MCF 10A (cell line): Measurements from ENCODE around the gene GSTO2. TPM values are rescaled to one million over a fixed set of nuclear protein-coding genes. Genes with fewer than 3 reads are reported as not detected.
"Not testable (repeated sequence)": the region's sequence is repeated elsewhere in the genome, so short reads cannot be mapped to it uniquely, and the experiment has no call there.

Experiments
- BruUV-seq: library from RNA; stranded (reverse); fragments of 400-500 nt; replicated peaks from 2 replicates; lab custom pipeline; 2021; lab: Mats Ljungman, UMichigan
- CTCF ChIA-PET: fragments of 300-600 bp; sonication (Branson Sonifier 250); formaldehyde crosslinking; extraction: SDS; loops from one replicate; lab custom pipeline; 2021; ENCODE audit warnings: antibody characterized with exemption, inconsistent platforms; lab: Yijun Ruan, JAX
- POLR2A ChIA-PET: fragments of 300-600, 350-650 bp; sonication (Branson Sonifier 250); formaldehyde crosslinking; extraction: SDS; loops from one replicate; lab custom pipeline; 2020; ENCODE audit warnings: antibody characterized with exemption, inconsistent platforms; lab: Yijun Ruan, JAX
- DNase-seq: peaks from one replicate; pipeline ENCODE4 v3.0.0-alpha.2; 2018; ENCODE audit not compliant: unreplicated experiment
- H3K27ac Mint-ChIP-seq: one replicate; pipeline ENCODE4 v1.8.0; 2022; ENCODE audit warnings: mild to moderate bottlenecking, low read depth, mixed read lengths; ENCODE audit not compliant: unreplicated experiment
- H3K27me3 Mint-ChIP-seq: one replicate; pipeline ENCODE4 v1.8.0; 2022; ENCODE audit warnings: mixed read lengths; ENCODE audit not compliant: insufficient read depth, unreplicated experiment
- H3K36me3 Mint-ChIP-seq: one replicate; pipeline ENCODE4 v1.8.0; 2022; ENCODE audit warnings: mild to moderate bottlenecking, moderate library complexity, mixed read lengths; ENCODE audit not compliant: insufficient read depth, unreplicated experiment
- H3K4me1 Mint-ChIP-seq: one replicate; pipeline ENCODE4 v1.8.0; 2022; ENCODE audit warnings: mixed read lengths; ENCODE audit not compliant: insufficient read depth, unreplicated experiment
- H3K4me3 Mint-ChIP-seq: one replicate; pipeline ENCODE4 v1.8.0; 2022; ENCODE audit warnings: mild to moderate bottlenecking, moderate library complexity, mixed read lengths; ENCODE audit not compliant: unreplicated experiment
- H3K9me3 Mint-ChIP-seq: one replicate; pipeline ENCODE4 v1.8.0; 2022; ENCODE audit warnings: mixed read lengths; ENCODE audit not compliant: unreplicated experiment
- CTCF ChIP-seq: fragments of 200-600 bp; IDR thresholded peaks from one replicate; pipeline ENCODE4 v1.8.0; 2022; ENCODE audit warnings: antibody characterized with exemption, mild to moderate bottlenecking; ENCODE audit not compliant: unreplicated experiment
- intact Hi-C: fragments of 100-400 bp; cut with micrococcal nuclease; formaldehyde crosslinking; loops from 2 replicates; pipeline ENCODE4 v1.14.1; 2022
- total RNA-seq: library from RNA; stranded (reverse); gene quantifications from 2 replicates; pipeline ENCODE4 v1.2.3, GENCODE V29; 2022

The GSTO2 gene
- total RNA-seq, 1 experiment from 2014 or later, result 40.9 TPM

GRCh38 chr10:104242545-104242944 is 26.4 kb upstream of the GSTO2 start:
- Mint-ChIP-seq H3K27me3 (peaks cover 6% of the 10 kb centered on the region), H3K9me3 (no peaks in the 10 kb centered on the region), H3K4me1 (no peaks in the 10 kb centered on the region), H3K4me3 (no peak overlapping the region), H3K36me3 (no peaks in the 10 kb centered on the region), H3K27ac (no peak overlapping the region)
- CTCF ChIA-PET, result interaction anchor here (0.7 kb wide), 1 partner anchor 56 kb away, joined by 3 read pairs; no protein-coding TSS in a partner anchor
- TF ChIP-seq CTCF, result no peak
- BruUV-seq, result no TSS peak
- intact Hi-C loops, result no loop called here
- DNase-seq, result no peak
- POLR2A ChIA-PET, result interaction anchor here (1.4 kb wide), 1 partner anchor 12 kb away, joined by 4 read pairs; the partner anchor contains the start of gene GSTO1

- intact Hi-C loops, H3K27ac Mint-ChIP-seq, H3K4me1 Mint-ChIP-seq, H3K36me3 Mint-ChIP-seq, H3K27me3 Mint-ChIP-seq, BruUV-seq, DNase-seq, H3K4me3 Mint-ChIP-seq, CTCF ChIA-PET, H3K9me3 Mint-ChIP-seq: not testable (repeated sequence)
- POLR2A ChIA-PET, result interaction anchor here (1.4 kb wide), 1 partner anchor 11 kb away, joined by 4 read pairs; the partner anchor contains the start of gene GSTO1
These were observed 26.0 kb upstream of the GSTO2 start for GRCh38 chr10:104243009-104243408.

GRCh38 chr10:104243512-104243911 is 25.5 kb upstream of the GSTO2 start:
- TF ChIP-seq CTCF, result no peak
- Mint-ChIP-seq H3K4me1 (no peaks in the 10 kb centered on the region), H3K36me3 (no peaks in the 10 kb centered on the region), H3K27me3 (no peaks in the 10 kb centered on the region), H3K9me3 (no peaks in the 10 kb centered on the region), H3K27ac (no peak overlapping the region), H3K4me3 (no peak overlapping the region)
- no peak for DNase-seq
- BruUV-seq, result no TSS peak
- ChIA-PET CTCF (no interaction called here), POLR2A (no interaction called here)
- intact Hi-C loops, result no loop called here

GRCh38 chr10:104245066-104245632 is 23.8 kb upstream of the GSTO2 start:
- BruUV-seq, result no TSS peak
- no peak for DNase-seq
- CTCF ChIA-PET, result no interaction called here
- no peaks in the 10 kb centered on the region for H3K36me3 Mint-ChIP-seq
- no peaks in the 10 kb centered on the region for H3K4me1 Mint-ChIP-seq
- H3K27me3 Mint-ChIP-seq, result no peaks in the 10 kb centered on the region
- H3K27ac Mint-ChIP-seq, result no peak overlapping the region
- H3K4me3 Mint-ChIP-seq, result no peak overlapping the region
- intact Hi-C loops, result no loop called here
- H3K9me3 Mint-ChIP-seq, result no peaks in the 10 kb centered on the region
- no peak for TF ChIP-seq CTCF
- POLR2A ChIA-PET, result interaction anchor here (1.0 kb wide), 1 partner anchor 10 kb away, joined by 3 read pairs; the partner anchor contains the start of gene GSTO1
